Glomerular visceral epithelial cell (primary cell): ENCODE measurements around the gene ZNF48.

Experiments
- DNase-seq: peaks from one replicate; pipeline ENCODE4 v3.0.0-alpha.2; 2016; ENCODE audit errors: extremely low spot score

The ZNF48 gene

GRCh38 chr16:30358990-30359870 is 36.0 kb upstream of the ZNF48 start:
- DNase-seq: no peak

GRCh38 chr16:30359871-30360170 is 35.4 kb upstream of the ZNF48 start:
- no peak for DNase-seq

GRCh38 chr16:30361180-30361579 is 34.0 kb upstream of the ZNF48 start:
- no peak for DNase-seq

DNA sequence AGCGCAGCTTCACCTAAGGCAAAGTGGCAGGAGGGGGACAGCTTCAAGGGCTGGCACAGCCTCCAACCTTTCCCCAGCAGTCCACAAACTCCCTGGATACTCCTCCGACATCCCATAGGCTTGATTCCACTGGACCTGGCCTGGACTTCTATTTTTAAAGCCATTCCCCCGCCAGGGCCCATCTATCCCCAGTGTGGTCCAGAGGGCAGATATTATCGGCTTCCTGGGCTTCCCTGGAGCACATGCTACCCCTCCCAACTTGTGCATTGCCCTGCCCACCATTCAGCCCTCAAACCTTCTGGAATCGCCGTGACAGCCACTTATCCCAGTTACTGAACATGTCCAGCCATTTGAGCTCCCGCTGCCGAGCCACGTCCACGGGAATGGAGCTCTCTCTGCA is 30.0 kb upstream of the ZNF48 start:
- no peak for DNase-seq

DNA sequence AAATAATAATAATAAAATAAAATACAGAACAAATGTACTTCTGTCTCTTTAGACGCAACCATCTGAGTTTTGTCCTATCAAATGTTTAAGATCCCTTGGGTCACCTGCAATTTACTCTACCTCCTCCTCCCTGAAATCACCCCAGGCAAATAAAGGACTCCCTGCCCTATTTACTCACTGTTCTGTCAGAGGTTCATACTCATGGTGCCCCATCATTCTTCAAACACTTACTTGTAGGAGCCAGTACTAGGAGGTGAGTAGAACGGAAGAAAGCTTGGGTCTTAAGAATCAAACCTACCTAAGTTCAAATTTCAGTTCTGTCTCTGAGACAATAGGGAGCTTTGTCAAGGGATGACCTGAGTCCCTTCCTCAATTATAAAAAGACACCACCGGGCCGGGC is 28.7 kb upstream of the ZNF48 start:
- DNase-seq: no peak

GRCh38 chr16:30367349-30368009 is 27.7 kb upstream of the ZNF48 start:
- DNase-seq: no peak

- peak; percentile 59 for DNase-seq
Measured at GRCh38 chr16:30368122-30368791, 27.0 kb upstream of the ZNF48 start.

- DNase-seq: no peak
Measured at GRCh38 chr16:30368792-30369090, 26.5 kb upstream of the ZNF48 start.

DNA sequence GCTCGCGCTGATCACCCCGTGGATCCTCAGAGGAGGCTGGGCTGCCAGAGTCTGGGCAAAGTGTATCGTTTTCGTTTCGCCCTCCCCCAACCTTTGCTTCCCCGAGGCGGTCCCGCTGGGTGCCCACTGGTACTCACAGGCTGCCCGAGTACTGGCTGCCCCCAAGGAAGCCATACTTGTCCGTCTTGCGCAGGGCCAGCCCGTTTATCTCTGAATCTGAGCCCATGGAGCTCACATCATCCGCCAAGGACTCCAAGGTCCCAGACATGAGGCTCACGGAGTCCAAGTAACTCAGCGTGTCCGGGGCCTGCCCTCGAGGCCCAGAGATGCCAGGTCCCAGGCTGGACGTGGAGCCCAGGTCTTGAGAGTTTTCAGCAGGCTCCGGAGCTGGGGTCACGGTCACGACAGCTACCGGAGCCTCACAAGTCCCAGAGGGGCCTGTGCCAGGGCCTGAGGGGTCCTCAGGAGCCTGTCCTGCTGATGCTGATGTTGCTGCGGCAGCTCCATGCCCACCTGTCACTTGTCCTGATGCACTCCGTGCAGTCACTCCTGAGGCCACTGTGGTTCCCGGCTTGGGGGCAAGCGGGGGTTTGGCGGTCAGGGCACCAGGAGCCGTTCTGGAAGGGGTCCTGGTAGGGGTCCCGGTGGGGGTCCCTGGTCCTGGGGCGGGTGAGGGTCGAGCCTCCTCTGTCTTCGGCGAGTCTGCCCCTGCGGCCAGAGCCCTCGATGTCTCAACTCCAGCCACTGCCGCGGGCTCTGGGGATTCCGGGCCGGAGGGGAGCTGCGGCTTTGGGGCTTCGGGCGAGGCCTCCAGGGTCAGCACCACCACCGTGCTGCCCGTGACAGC is 25.9 kb upstream of the ZNF48 start:
- no peak for DNase-seq

- DNase-seq: no peak
Measured at GRCh38 chr16:30369938-30370455, 25.2 kb upstream of the ZNF48 start.

GRCh38 chr16:30370456-30371247 is 24.6 kb upstream of the ZNF48 start, which contains the start of gene TBC1D10B:
Gene TBC1D10B (minus strand): TSS chr16:30370494. CDS start chr16:30370183, 311 bp downstream.
- peak; percentile 100 for DNase-seq

GRCh38 chr16:30371248-30371816 is 23.9 kb upstream of the ZNF48 start:
- no peak for DNase-seq

GRCh38 chr16:30372038-30372712 is 23.0 kb upstream of the ZNF48 start:
- DNase-seq: no peak

GRCh38 chr16:30372725-30373124 is 22.5 kb upstream of the ZNF48 start:
- no peak for DNase-seq

GRCh38 chr16:30374538-30374937 is 20.7 kb upstream of the ZNF48 start, which contains the start of gene MYL11:
Gene MYL11 (plus strand): TSS chr16:30374802. CDS start chr16:30374858, 56 bp downstream.
- DNase-seq: no peak

DNA sequence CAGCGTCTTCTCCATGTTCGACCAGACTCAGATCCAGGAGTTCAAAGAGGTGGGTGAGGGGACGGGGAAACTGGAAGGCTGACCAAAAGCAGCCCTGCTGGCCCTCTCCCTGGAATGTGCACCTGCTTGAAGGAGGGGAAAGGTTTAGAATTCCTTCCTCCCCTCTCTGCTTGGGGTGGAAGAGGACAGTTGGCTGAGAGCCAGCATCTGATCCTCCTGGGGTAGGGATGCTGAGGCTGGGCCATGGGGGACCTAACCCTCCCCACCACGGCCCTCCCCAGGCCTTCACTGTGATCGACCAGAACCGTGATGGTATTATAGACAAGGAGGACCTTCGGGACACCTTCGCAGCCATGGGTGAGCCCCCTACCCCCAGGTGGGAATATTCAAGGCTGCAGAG is 19.4 kb upstream of the ZNF48 start:
- no peak for DNase-seq

DNA sequence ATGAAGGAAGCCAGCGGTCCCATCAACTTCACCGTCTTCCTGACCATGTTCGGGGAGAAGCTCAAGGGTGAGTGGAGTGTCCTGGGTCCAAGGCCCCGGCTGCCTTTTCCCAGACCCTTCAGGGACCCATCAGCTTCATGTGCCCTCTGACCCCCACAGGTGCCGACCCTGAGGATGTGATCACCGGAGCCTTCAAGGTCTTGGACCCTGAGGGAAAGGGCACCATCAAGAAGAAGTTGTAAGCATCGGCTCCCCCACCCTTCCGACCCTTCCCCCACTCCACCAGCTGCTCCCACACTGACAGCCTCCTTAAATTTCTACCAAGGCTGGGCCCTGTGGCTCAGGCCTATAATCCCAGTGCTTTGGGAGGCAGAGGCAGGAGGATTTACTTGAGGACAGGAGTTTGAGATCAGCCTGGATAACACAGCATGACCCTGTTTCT is 18.7 kb upstream of the ZNF48 start:
- DNase-seq: no peak

DNA sequence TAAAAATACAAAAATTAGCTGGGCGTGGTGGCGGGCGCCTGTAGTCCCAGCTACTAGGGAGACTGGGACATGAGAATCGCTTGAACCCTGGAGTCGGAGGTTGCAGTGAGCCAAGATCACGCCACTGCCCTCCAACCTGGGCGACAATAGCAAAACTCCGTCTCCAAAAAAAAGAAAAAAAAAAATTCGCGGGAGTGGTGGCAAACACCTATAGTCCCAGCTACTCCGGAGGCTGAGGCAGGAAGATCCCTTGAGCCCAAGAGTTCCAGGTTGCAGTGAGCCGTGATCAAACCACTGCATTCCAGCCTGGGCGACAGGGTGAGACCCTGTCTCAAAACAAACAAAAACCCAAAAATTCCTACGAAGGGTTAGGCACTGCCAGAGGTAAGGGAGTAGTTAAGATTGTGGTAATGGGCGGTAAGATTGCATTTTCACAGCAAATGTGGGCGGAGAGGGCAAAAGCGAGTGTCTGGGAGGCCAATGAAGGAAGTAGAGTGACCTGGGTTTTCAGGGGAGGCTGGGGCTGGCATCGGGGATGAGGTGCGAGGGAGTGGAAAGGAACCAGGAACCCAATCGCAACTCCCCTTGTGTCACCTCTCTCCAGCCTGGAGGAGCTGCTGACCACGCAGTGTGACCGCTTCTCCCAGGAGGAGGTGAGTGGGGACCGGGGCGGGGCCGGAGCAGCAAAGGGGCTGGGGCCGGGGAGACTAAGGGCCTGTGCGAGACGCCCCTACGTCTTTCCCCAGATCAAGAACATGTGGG is 18.0 kb upstream of the ZNF48 start:
- DNase-seq: no peak

GRCh38 chr16:30377812-30378235 is 17.4 kb upstream of the ZNF48 start:
- DNase-seq: peak; percentile 87
